ENCODE results near the gene TMEM181.

The TMEM181 gene

DNA sequence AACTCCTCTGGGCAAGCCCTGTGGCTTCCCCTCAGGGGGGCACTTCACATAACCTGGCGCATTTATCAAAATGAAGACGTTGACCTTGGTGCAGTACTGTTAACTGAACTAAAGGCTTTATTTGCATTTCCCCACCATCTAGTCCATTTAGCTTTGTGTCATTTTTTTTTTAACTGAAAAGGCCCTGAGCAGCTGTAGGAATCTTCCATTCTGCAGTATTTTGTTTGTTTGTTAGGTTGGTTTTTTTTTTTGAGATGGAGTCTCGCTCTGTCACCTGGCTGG is 10.7 kb downstream of the TMEM181 start:
- no peaks in the 10 kb centered on the region for H3K9me3 ChIP-seq (ENCODE audit: control insufficient read depth in 1 of 2, low read length in 2 of 2)
- H3K4me3 ChIP-seq (ENCODE audit: low read depth in 1 of 2, low read length in 2 of 2), result no peak overlapping the region
- H3K4me1 ChIP-seq (ENCODE audit: control insufficient read depth in 1 of 2, insufficient read depth in 2 of 2, low read length in 2 of 2), result peaks cover 25 to 31% of the 10 kb centered on the region in 2 donors
- no peak overlapping the region for H3K9ac ChIP-seq (ENCODE audit: low read depth in 1 of 2, low read length in 2 of 2)
- H3K27ac ChIP-seq (ENCODE audit: low read depth, low read length), result no peak overlapping the region
- no peaks in the 10 kb centered on the region for H3K27me3 ChIP-seq (ENCODE audit: control insufficient read depth in 1 of 2, insufficient read depth in 2 of 2, low read length in 2 of 2)
- H3K36me3 ChIP-seq (ENCODE audit: control insufficient read depth in 1 of 2, insufficient read depth in 2 of 2, low read length in 2 of 2), result peaks cover 0 to 5% of the 10 kb centered on the region in 2 donors

DNA sequence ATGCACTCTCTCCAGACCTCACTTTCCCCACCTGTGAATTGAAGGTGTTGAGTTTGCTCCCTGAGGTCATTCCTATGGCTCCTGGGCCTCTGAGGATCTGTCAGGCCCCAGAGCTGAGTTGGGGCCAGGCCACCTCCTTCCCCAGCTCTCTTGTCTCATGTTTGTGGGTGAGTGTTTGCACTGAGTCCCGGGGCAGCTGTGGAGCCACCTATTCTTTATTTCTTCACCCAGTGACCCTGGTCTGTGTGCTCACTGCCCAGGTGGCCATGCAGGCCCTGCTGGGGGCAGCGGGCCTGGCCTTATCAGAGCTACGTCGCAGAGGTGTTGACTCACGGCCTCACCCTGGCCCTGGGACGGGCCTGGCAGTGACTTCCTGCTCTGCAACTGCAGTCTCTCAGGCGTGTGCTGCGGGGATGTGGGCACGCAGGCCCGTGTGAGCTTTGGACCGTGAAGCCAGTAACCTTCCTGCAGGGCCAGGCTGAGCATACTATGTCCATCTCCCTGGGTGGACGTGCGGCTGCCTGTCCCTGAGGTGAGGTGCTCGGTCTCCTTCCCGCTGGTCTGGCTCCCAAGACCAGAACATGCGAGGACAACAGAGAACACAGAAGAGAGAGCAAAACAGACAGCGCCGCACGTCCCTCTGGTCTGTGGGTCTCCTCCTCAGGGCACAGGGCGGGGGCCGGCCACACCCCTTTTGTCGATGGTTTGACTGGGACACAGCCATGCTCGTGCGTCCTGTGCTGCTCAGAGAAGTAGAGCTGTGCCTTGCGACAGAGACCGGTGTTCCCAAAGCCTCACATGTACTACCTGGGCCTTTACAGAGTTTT is 12.1 kb downstream of the TMEM181 start:
- H3K9ac ChIP-seq (ENCODE audit: low read depth in 1 of 2, low read length in 2 of 2), result peak overlapping the region; percentile 72 to 73
- H3K4me1 ChIP-seq (ENCODE audit: control insufficient read depth in 1 of 2, insufficient read depth in 2 of 2, low read length in 2 of 2), result peaks cover 25 to 31% of the 10 kb centered on the region in 2 donors
- peak overlapping the region; percentile 61 to 62 for H3K4me3 ChIP-seq (ENCODE audit: low read depth in 1 of 2, low read length in 2 of 2)
- H3K27ac ChIP-seq (ENCODE audit: low read depth, low read length), result peak overlapping the region; percentile 84
- H3K9me3 ChIP-seq (ENCODE audit: control insufficient read depth in 1 of 2, low read length in 2 of 2), result no peaks in the 10 kb centered on the region
- H3K36me3 ChIP-seq (ENCODE audit: control insufficient read depth in 1 of 2, insufficient read depth in 2 of 2, low read length in 2 of 2), result peaks cover 0 to 8% of the 10 kb centered on the region in 2 donors
- no peaks in the 10 kb centered on the region for H3K27me3 ChIP-seq (ENCODE audit: control insufficient read depth in 1 of 2, insufficient read depth in 2 of 2, low read length in 2 of 2)

DNA sequence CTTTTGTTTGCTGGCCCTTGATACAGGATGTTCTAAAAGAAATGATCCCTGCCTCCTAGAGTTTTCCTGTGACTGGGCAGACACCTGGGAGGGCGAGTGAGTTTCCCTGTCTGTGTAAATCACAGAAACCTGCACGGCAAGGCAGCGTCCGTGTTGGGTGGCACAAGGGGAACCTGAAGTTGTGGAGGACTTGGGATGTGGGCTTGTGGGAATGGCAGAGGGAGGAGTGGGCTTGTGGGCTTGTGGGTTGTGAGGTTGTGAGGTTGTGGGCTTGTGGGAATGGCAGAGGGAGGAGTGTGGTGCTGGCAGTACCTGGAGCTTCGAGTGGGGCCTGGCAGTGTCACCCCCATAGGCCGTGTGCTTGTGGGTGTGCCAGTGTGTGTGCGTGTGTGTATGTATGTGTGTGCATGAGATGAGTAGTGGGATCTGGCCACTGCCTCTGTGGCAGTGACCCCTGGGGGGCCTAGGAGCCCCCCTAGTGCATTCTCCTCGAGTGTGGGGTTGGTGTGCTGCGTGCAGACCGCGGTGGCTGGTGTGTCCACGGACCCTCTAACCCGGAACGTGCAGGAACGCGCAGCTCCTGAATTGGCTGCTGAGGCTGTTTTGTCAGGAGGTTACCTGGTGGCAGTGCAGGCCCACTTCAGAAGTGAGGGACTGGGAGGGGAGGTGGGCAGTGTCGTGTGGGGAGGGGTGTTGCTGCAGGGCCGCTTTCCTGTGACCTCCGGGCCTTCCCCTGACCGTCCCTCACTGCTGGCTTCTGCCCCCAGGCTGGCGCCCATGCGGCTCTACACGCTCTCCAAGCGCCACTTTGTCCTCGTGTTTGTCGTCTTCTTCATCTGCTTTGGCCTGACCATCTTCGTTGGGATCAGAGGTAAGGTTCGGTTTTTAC is 13.0 kb downstream of the TMEM181 start:
- Histone ChIP-seq H3K27me3 (ENCODE audit: control insufficient read depth in 1 of 2, insufficient read depth in 2 of 2, low read length in 2 of 2) (no peaks in the 10 kb centered on the region), H3K9me3 (ENCODE audit: control insufficient read depth in 1 of 2, low read length in 2 of 2) (no peaks in the 10 kb centered on the region), H3K36me3 (ENCODE audit: control insufficient read depth in 1 of 2, insufficient read depth in 2 of 2, low read length in 2 of 2) (peaks cover 0 to 8% of the 10 kb centered on the region in 2 donors), H3K4me1 (ENCODE audit: control insufficient read depth in 1 of 2, insufficient read depth in 2 of 2, low read length in 2 of 2) (peaks cover 25 to 26% of the 10 kb centered on the region in 2 donors), H3K9ac (ENCODE audit: low read depth in 1 of 2, low read length in 2 of 2) (peak overlapping the region; percentile 72 to 73), H3K4me3 (ENCODE audit: low read depth in 1 of 2, low read length in 2 of 2) (peak overlapping the region; percentile 61 to 62), H3K27ac (ENCODE audit: low read depth, low read length) (peak overlapping the region; percentile 84)

DNA sequence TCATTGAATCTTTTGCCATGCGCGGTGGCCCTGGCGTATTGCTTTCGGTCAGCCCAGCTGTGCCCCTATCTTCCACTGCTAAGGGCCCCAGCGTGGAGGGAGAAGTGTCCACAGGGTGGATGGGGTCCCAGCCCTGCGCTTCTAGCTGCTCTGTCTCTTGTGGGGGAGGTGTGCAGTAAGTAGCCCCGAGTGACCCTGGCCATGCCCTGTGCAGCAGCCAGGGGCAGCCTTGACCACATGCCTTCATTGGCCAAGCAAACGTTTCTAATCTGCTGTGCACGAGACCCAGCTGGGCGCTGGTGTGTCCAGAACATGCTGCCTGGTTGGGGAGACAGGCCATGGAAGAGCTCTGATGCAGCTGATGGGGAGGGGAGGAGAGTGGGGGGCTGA is 13.6 kb downstream of the TMEM181 start:
- H3K9ac ChIP-seq (ENCODE audit: low read depth in 1 of 2, low read length in 2 of 2), result no peak overlapping the region
- H3K9me3 ChIP-seq (ENCODE audit: control insufficient read depth in 1 of 2, low read length in 2 of 2), result no peaks in the 10 kb centered on the region
- H3K27me3 ChIP-seq (ENCODE audit: control insufficient read depth in 1 of 2, insufficient read depth in 2 of 2, low read length in 2 of 2), result no peaks in the 10 kb centered on the region
- no peak overlapping the region for H3K27ac ChIP-seq (ENCODE audit: low read depth, low read length)
- H3K4me1 ChIP-seq (ENCODE audit: control insufficient read depth in 1 of 2, insufficient read depth in 2 of 2, low read length in 2 of 2), result peaks cover 25 to 26% of the 10 kb centered on the region in 2 donors
- peaks cover 0 to 8% of the 10 kb centered on the region in 2 donors for H3K36me3 ChIP-seq (ENCODE audit: control insufficient read depth in 1 of 2, insufficient read depth in 2 of 2, low read length in 2 of 2)
- H3K4me3 ChIP-seq (ENCODE audit: low read depth in 1 of 2, low read length in 2 of 2), result no peak overlapping the region

DNA sequence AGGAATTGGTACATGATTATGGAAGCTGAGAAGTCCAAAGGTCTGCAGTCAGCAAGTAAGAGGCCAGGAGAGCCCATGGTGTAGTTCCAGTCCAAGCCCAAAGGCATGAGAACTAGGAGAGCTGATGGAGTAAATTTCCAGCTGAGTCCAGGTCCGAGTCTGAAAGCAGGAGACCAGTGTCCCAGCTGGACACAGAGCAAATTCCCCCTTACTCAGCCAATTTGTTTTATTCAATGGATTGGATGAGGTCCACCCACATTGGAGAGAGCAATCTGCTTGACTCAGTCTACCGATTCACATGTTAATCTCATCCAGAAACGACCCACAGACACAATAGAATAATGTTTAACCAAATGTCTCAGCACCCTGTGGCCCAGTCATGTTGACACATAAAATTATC is 14.9 kb downstream of the TMEM181 start:
- Histone ChIP-seq H3K36me3 (ENCODE audit: control insufficient read depth in 1 of 2, insufficient read depth in 2 of 2, low read length in 2 of 2) (peaks cover 0 to 8% of the 10 kb centered on the region in 2 donors), H3K9me3 (ENCODE audit: control insufficient read depth in 1 of 2, low read length in 2 of 2) (no peaks in the 10 kb centered on the region), H3K27ac (ENCODE audit: low read depth, low read length) (no peak overlapping the region), H3K9ac (ENCODE audit: low read depth in 1 of 2, low read length in 2 of 2) (no peak overlapping the region), H3K4me3 (ENCODE audit: low read depth in 1 of 2, low read length in 2 of 2) (no peak overlapping the region), H3K4me1 (ENCODE audit: control insufficient read depth in 1 of 2, insufficient read depth in 2 of 2, low read length in 2 of 2) (peaks cover 25 to 26% of the 10 kb centered on the region in 2 donors), H3K27me3 (ENCODE audit: control insufficient read depth in 1 of 2, insufficient read depth in 2 of 2, low read length in 2 of 2) (no peaks in the 10 kb centered on the region)

DNA sequence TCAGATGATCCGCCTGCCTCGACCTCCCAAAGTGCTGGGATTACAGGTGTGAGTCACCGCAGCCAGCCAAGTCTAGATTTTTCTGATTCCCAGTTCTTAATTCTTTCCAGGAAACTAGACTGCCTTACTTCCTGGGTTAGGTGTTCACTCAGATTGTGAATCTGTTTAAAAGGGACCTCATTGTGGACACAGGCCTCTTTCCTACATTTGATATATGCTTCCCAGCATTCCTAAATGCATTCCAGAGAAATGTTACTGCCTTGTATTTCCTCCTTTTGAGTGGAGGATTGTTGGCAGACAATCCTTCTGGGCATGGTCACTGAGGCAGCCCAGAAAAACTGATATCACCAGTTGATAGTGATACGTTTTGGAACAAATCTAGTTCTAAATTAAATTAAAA is 15.7 kb downstream of the TMEM181 start:
- Histone ChIP-seq H3K9ac (ENCODE audit: low read depth in 1 of 2, low read length in 2 of 2) (no peak overlapping the region), H3K4me3 (ENCODE audit: low read depth in 1 of 2, low read length in 2 of 2) (no peak overlapping the region), H3K27me3 (ENCODE audit: control insufficient read depth in 1 of 2, insufficient read depth in 2 of 2, low read length in 2 of 2) (no peaks in the 10 kb centered on the region), H3K9me3 (ENCODE audit: control insufficient read depth in 1 of 2, low read length in 2 of 2) (no peaks in the 10 kb centered on the region), H3K27ac (ENCODE audit: low read depth, low read length) (no peak overlapping the region), H3K36me3 (ENCODE audit: control insufficient read depth in 1 of 2, insufficient read depth in 2 of 2, low read length in 2 of 2) (peaks cover under 1 to 8% of the 10 kb centered on the region in 2 donors), H3K4me1 (ENCODE audit: control insufficient read depth in 1 of 2, insufficient read depth in 2 of 2, low read length in 2 of 2) (peaks cover 25 to 26% of the 10 kb centered on the region in 2 donors)

DNA sequence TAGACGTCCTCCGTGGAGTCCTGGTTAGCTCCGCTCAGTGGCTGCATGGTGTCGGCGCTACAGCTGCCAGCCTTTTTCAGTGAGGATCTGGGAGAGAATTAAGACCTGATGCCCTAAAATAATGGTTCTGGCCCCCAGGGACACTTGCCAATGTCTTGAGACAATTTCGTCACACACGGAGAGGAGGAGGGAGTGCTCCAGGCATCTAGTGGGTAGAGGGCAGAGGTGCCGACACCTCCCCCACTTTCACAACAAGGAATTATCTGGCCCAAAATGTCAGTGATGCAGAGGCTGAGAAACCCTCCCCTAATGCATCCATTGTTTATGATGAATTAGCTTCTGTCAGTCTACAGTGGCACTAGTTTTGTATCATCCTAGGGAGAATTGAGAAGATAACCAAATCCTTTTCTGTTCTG is 24.4 kb downstream of the TMEM181 start:
- Histone ChIP-seq H3K27ac (ENCODE audit: low read depth, low read length) (no peak overlapping the region), H3K4me3 (ENCODE audit: low read depth in 1 of 2, low read length in 2 of 2) (no peak overlapping the region), H3K27me3 (ENCODE audit: control insufficient read depth in 1 of 2, insufficient read depth in 2 of 2, low read length in 2 of 2) (no peaks in the 10 kb centered on the region), H3K4me1 (ENCODE audit: control insufficient read depth in 1 of 2, insufficient read depth in 2 of 2, low read length in 2 of 2) (no peaks in the 10 kb centered on the region), H3K9me3 (ENCODE audit: control insufficient read depth in 1 of 2, low read length in 2 of 2) (no peaks in the 10 kb centered on the region), H3K36me3 (ENCODE audit: control insufficient read depth in 1 of 2, insufficient read depth in 2 of 2, low read length in 2 of 2) (peaks cover 28 to 66% of the 10 kb centered on the region in 2 donors), H3K9ac (ENCODE audit: low read depth in 1 of 2, low read length in 2 of 2) (no peak overlapping the region)

DNA sequence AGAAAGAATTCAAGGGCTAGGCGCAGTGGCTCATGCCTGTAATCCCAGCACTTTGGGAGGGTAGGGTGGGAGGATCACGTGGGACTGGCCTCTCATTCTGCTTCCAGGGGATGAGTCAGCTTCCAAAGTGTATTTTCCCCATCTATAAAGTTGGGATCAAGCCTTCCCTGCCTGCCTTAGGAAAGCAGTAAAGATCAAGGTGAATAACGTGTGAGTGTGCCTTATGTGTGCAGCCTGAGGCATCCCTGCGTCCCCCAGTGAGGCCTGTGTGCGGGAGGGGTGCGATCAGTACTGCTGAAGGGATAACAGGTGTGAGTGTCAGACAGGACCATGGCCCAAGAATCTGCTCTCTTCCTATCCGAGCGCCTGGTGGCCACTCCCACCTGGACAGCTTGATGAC is 26.8 kb downstream of the TMEM181 start:
- no peak overlapping the region for H3K27ac ChIP-seq (ENCODE audit: low read depth, low read length)
- peaks cover 33 to 84% of the 10 kb centered on the region in 2 donors for H3K36me3 ChIP-seq (ENCODE audit: control insufficient read depth in 1 of 2, insufficient read depth in 2 of 2, low read length in 2 of 2)
- no peaks in the 10 kb centered on the region for H3K9me3 ChIP-seq (ENCODE audit: control insufficient read depth in 1 of 2, low read length in 2 of 2)
- no peak overlapping the region for H3K4me3 ChIP-seq (ENCODE audit: low read depth in 1 of 2, low read length in 2 of 2)
- H3K9ac ChIP-seq (ENCODE audit: low read depth in 1 of 2, low read length in 2 of 2), result no peak overlapping the region
- H3K4me1 ChIP-seq (ENCODE audit: control insufficient read depth in 1 of 2, insufficient read depth in 2 of 2, low read length in 2 of 2), result no peaks in the 10 kb centered on the region
- H3K27me3 ChIP-seq (ENCODE audit: control insufficient read depth in 1 of 2, insufficient read depth in 2 of 2, low read length in 2 of 2), result no peaks in the 10 kb centered on the region

DNA sequence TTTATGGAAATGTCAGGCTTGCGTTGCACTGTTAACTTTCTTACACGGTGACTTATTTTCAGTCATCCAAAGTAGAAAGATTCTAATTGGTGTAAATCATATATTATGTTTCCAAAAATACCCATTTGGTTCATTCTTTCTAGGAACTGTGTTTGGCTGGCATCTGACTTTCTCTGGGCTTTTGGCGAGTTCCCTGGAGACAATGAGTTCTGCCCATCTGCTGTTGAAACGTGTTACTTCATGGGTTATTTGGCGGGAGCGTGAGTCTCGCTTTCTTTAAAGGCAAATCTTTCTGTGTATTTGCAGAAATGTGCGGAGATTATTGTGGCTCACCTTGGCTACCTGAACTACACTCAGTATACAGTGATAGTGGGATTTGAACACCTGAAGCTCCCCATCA is 29.5 kb downstream of the TMEM181 start:
- Histone ChIP-seq H3K27ac (ENCODE audit: low read depth, low read length) (no peak overlapping the region), H3K9ac (ENCODE audit: low read depth in 1 of 2, low read length in 2 of 2) (no peak overlapping the region), H3K4me3 (ENCODE audit: low read depth in 1 of 2, low read length in 2 of 2) (no peak overlapping the region), H3K4me1 (ENCODE audit: control insufficient read depth in 1 of 2, insufficient read depth in 2 of 2, low read length in 2 of 2) (no peaks in the 10 kb centered on the region), H3K36me3 (ENCODE audit: control insufficient read depth in 1 of 2, insufficient read depth in 2 of 2, low read length in 2 of 2) (peaks cover 43 to 89% of the 10 kb centered on the region in 2 donors), H3K27me3 (ENCODE audit: control insufficient read depth in 1 of 2, insufficient read depth in 2 of 2, low read length in 2 of 2) (no peaks in the 10 kb centered on the region), H3K9me3 (ENCODE audit: control insufficient read depth in 1 of 2, low read length in 2 of 2) (no peaks in the 10 kb centered on the region)

DNA sequence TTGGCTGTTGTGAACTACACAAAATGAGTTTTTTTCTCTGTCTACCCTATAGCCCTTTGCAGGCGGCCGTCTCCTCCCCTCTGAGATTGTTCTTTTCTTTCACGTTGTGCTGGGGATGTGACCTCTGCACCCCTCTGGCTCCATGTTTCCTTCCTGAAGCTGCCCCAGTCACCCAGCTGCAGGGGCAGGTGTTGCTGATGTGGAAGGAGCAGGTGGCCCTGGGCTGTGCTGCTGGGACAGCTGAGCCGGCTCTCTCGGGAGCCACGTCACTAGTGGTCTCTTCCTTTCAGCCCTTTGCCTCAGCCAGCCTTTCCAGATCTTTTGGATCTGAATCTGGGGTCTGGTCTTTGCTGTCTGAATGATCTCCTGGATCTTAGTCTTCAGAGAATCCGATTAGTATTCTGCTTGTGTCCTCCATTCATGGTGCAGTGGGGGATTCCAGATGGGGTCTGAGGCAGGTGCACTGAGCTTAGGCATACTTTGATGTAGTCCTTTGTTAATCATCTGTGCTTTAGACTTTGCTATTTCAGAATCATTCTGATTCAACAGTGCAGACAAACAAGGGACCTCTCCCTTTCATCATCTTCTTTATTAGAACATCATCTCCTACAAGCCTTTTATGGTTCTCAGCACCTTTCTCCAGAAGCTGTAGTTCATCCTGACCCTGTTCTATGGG is 31.4 kb downstream of the TMEM181 start:
- H3K27me3 ChIP-seq (ENCODE audit: control insufficient read depth in 1 of 2, insufficient read depth in 2 of 2, low read length in 2 of 2), result no peaks in the 10 kb centered on the region
- no peak overlapping the region for H3K4me3 ChIP-seq (ENCODE audit: low read depth in 1 of 2, low read length in 2 of 2)
- peaks cover 35 to 81% of the 10 kb centered on the region in 2 donors for H3K36me3 ChIP-seq (ENCODE audit: control insufficient read depth in 1 of 2, insufficient read depth in 2 of 2, low read length in 2 of 2)
- no peaks in the 10 kb centered on the region for H3K4me1 ChIP-seq (ENCODE audit: control insufficient read depth in 1 of 2, insufficient read depth in 2 of 2, low read length in 2 of 2)
- H3K27ac ChIP-seq (ENCODE audit: low read depth, low read length), result no peak overlapping the region
- no peaks in the 10 kb centered on the region for H3K9me3 ChIP-seq (ENCODE audit: control insufficient read depth in 1 of 2, low read length in 2 of 2)
- H3K9ac ChIP-seq (ENCODE audit: low read depth in 1 of 2, low read length in 2 of 2), result no peak overlapping the region

Measured in duodenal mucosa (tissue), 2 donors.